MM.1S (cell line): ENCODE measurements around the gene TOGARAM2.

ENCODE experiments used
- DNase-seq: peaks from one replicate; pipeline ENCODE4 v3.0.0-alpha.2; 2015
- H2AFZ ChIP-seq: fragments of 300-600 bp; sonication (generic); 2 replicates; pipeline ENCODE4 v1.6.0; 2016; ENCODE audit warnings: antibody characterized with exemption, low read length
- H3F3A ChIP-seq: fragments of 300-600 bp; sonication (generic); 2 replicates; pipeline ENCODE4 v1.6.1; 2016; ENCODE audit warnings: mild to moderate bottlenecking, antibody characterized with exemption, low read length, moderate library complexity, mixed read lengths; ENCODE audit not compliant: insufficient read depth
- H3K27ac ChIP-seq: fragments of 300-600 bp; sonication (generic); 2 replicates; pipeline ENCODE4 v1.5.1; 2016; ENCODE audit warnings: mild to moderate bottlenecking, low read length
- H3K27me3 ChIP-seq: fragments of 300-600 bp; sonication (generic); replicated peaks from 2 replicates; pipeline ENCODE4 v1.6.0; 2016; ENCODE audit warnings: low read length; ENCODE audit not compliant: insufficient read depth
- H3K36me3 ChIP-seq: fragments of 300-600 bp; sonication (generic); replicated peaks from 2 replicates; pipeline ENCODE4 v1.6.1; 2016; ENCODE audit warnings: mild to moderate bottlenecking, low read length, mixed read lengths; ENCODE audit not compliant: insufficient read depth
- H3K4me1 ChIP-seq: fragments of 300-600 bp; sonication (generic); 2 replicates; pipeline ENCODE4 v1.6.1; 2016; ENCODE audit warnings: low read length, mixed read lengths
- H3K4me2 ChIP-seq: fragments of 300-600 bp; sonication (generic); 2 replicates; pipeline ENCODE4 v1.6.0; 2016; ENCODE audit warnings: low read depth, low read length
- H3K4me3 ChIP-seq: fragments of 300-600 bp; sonication (generic); 2 replicates; pipeline ENCODE4 v1.5.1; 2016; ENCODE audit warnings: low read length, mixed read lengths
- H3K79me2 ChIP-seq: fragments of 300-600 bp; sonication (generic); 2 replicates; pipeline ENCODE4 v1.6.1; 2016; ENCODE audit warnings: mixed run types, low read length, mixed read lengths
- H3K9ac ChIP-seq: fragments of 300-600 bp; sonication (generic); 2 replicates; pipeline ENCODE4 v1.6.1; 2016; ENCODE audit warnings: low read length, mixed read lengths
- H3K9me2 ChIP-seq: fragments of 300-600 bp; sonication (generic); replicated peaks from 2 replicates; pipeline ENCODE4 v1.6.1; 2016; ENCODE audit warnings: mild to moderate bottlenecking, low read length, mixed read lengths; ENCODE audit not compliant: insufficient read depth
- H3K9me3 ChIP-seq: fragments of 300-600 bp; sonication (generic); replicated peaks from 2 replicates; pipeline ENCODE4 v1.6.1; 2016; ENCODE audit warnings: mild to moderate bottlenecking, low read length, mixed read lengths; ENCODE audit not compliant: insufficient read depth
- H4K20me1 ChIP-seq: fragments of 300-600 bp; sonication (generic); 2 replicates; pipeline ENCODE4 v1.6.1; 2016; ENCODE audit warnings: mild to moderate bottlenecking, low read length, moderate library complexity, mixed read lengths; ENCODE audit not compliant: insufficient read depth
- EZH2 ChIP-seq: fragments of 300-600 bp; sonication (generic); optimal IDR thresholded peaks from 2 replicates; pipeline ENCODE3; 2017; ENCODE audit warnings: low read depth, mild to moderate bottlenecking, antibody characterized with exemption, low read length, mixed read lengths
- EZH2phosphoT487 ChIP-seq: fragments of 300-600 bp; sonication (generic); IDR thresholded peaks from 2 replicates; pipeline ENCODE4 v1.6.1; 2018; ENCODE audit warnings: antibody characterized with exemption, low read length
- TF ChIP-seq, protein P1 (sequence below): fragments of 300-600 bp; sonication (generic); IDR thresholded peaks from 2 replicates; pipeline ENCODE4 v1.5.1; 2016; ENCODE audit warnings: antibody characterized with exemption, low read length, mixed read lengths

Gene TOGARAM2

DNA sequence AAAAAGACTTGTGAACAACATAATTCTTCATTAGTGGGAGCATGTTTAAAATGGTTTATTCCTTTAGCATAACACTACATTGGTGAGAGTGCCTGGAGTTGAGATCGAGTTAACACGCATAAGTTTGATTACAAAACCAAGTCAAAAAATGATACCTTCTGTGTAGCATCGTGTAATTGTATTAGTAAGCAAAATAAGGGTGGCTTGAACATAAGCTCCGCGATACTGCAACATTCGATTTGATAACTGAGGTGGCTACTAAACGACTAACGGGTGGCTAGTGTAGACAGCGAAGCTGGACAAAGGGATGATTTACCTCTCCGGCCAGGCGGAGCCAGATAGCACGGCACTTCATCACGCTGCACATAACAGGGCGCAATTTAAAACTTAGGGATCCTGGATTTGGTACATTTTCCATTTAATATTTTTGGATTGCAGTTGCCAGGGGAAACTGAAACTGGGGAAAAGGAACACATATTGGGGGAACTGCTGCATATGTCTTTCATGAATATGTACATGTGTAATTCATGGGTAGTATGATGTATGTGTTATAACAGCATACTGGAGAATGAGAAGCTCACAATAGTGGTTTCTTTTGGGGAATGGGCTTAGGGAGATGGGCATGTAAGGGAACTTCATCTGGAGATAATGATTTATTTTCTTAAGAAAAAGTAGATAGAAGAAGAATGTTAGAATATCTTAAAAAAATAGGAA is 36.4 kb upstream of the TOGARAM2 start:
- Histone ChIP-seq H3K4me1 (no peaks in the 10 kb centered on the region), H3F3A (no peaks in the 10 kb centered on the region; the same call in 1 of the 2 replicates), H3K79me2 (peaks cover 10% of the 10 kb centered on the region; the same call in 1 of the 2 replicates), H3K9me2 (no peaks in the 10 kb centered on the region), H3K4me2 (no peak overlapping the region), H3K9me3 (no peaks in the 10 kb centered on the region), H3K27me3 (no peaks in the 10 kb centered on the region), H3K9ac (no peak overlapping the region), H2AFZ (no peak overlapping the region), H3K36me3 (peaks cover 17% of the 10 kb centered on the region; the same call in 1 of the 2 replicates), H4K20me1 (peaks cover 3% of the 10 kb centered on the region; the same call in 1 of the 2 replicates), H3K27ac (no peak overlapping the region), H3K4me3 (no peak overlapping the region)
- no peak for DNase-seq
- no peak for TF ChIP-seq EZH2
- TF ChIP-seq, protein P1, sequence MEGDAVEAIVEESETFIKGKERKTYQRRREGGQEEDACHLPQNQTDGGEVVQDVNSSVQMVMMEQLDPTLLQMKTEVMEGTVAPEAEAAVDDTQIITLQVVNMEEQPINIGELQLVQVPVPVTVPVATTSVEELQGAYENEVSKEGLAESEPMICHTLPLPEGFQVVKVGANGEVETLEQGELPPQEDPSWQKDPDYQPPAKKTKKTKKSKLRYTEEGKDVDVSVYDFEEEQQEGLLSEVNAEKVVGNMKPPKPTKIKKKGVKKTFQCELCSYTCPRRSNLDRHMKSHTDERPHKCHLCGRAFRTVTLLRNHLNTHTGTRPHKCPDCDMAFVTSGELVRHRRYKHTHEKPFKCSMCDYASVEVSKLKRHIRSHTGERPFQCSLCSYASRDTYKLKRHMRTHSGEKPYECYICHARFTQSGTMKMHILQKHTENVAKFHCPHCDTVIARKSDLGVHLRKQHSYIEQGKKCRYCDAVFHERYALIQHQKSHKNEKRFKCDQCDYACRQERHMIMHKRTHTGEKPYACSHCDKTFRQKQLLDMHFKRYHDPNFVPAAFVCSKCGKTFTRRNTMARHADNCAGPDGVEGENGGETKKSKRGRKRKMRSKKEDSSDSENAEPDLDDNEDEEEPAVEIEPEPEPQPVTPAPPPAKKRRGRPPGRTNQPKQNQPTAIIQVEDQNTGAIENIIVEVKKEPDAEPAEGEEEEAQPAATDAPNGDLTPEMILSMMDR, result no peak
- no peak for TF ChIP-seq EZH2phosphoT487

DNA sequence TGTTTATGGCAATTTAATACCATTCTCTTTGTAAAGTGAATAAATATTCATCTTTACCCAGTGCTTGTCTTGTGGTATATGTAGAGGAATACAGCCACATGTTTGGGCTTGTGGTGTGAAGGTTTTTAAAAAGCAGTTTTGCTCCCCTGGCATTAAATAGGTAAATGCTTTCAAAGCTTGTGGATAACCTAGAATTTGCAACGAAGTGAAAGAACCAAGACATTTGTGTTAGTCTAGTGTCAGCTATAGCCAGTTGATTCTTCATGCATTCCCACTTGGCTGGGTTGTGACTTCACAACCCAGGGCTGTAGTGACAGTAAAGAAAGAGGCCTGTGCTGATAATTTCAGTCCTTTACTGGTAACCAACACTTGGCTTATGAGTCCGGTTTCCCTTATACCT is 32.9 kb upstream of the TOGARAM2 start:
- H3K27me3 ChIP-seq, result no peaks in the 10 kb centered on the region
- H3K9me3 ChIP-seq, result no peaks in the 10 kb centered on the region
- no peak overlapping the region for H3K4me2 ChIP-seq
- H2AFZ ChIP-seq, result no peak overlapping the region
- peaks cover 10% of the 10 kb centered on the region; the same call in 1 of the 2 replicates for H3K79me2 ChIP-seq
- H3K36me3 ChIP-seq, result peaks cover 17% of the 10 kb centered on the region; the same call in 1 of the 2 replicates
- no peak overlapping the region for H3K9ac ChIP-seq
- DNase-seq, result no peak
- TF ChIP-seq, protein P1, result no peak
- TF ChIP-seq EZH2 (no peak), EZH2phosphoT487 (no peak)
- H4K20me1 ChIP-seq, result peaks cover 3% of the 10 kb centered on the region; the same call in 1 of the 2 replicates
- H3K27ac ChIP-seq, result no peak overlapping the region
- H3K4me1 ChIP-seq, result no peaks in the 10 kb centered on the region
- no peaks in the 10 kb centered on the region for H3K9me2 ChIP-seq
- no peaks in the 10 kb centered on the region; the same call in 1 of the 2 replicates for H3F3A ChIP-seq
- no peak overlapping the region for H3K4me3 ChIP-seq

DNA sequence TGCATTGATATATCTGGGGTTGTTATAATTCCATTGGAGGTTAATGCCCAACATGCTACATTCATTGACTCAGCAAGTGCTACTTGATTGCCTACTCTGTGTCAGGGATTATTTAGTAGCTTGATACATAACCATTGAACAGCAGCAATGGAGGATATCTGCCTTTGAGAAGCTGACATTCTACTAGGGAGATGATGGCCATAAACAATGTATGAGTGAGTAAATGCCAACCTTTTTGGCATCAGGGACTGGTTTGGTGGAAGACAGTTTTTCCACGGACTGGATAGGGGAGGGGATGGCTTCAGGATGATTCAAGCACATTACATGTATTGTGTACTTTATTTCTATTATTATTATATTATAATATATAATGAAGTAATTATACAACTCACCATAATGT is 31.9 kb upstream of the TOGARAM2 start:
- Histone ChIP-seq H3K27me3 (no peaks in the 10 kb centered on the region), H3F3A (no peaks in the 10 kb centered on the region; the same call in 1 of the 2 replicates), H3K4me2 (no peak overlapping the region), H2AFZ (no peak overlapping the region), H3K9me2 (no peaks in the 10 kb centered on the region), H3K79me2 (peaks cover 6% of the 10 kb centered on the region; the same call in 1 of the 2 replicates), H3K4me1 (no peaks in the 10 kb centered on the region), H3K9me3 (no peaks in the 10 kb centered on the region), H4K20me1 (peaks cover 3% of the 10 kb centered on the region; the same call in 1 of the 2 replicates), H3K36me3 (peaks cover 17% of the 10 kb centered on the region; the same call in 1 of the 2 replicates), H3K9ac (no peak overlapping the region), H3K4me3 (no peak overlapping the region), H3K27ac (no peak overlapping the region)
- TF ChIP-seq EZH2phosphoT487 (no peak), EZH2 (no peak)
- TF ChIP-seq, protein P1, result no peak
- no peak for DNase-seq
